GM12878 (cell line): ENCODE data around the gene TCF4. TPM values are rescaled to one million over a fixed set of nuclear protein-coding genes. Genes with fewer than 3 reads are reported as not detected.

ENCODE experiments used
- CHD4 ChIP-seq: fragments of 200-600 bp; sonication (generic); IDR thresholded peaks from 2 replicates; pipeline ENCODE4 v1.6.1; 2016; ENCODE audit warnings: mild to moderate bottlenecking
- E2F4 ChIP-seq: IDR thresholded peaks from 2 replicates; pipeline ENCODE4 v1.6.1; 2012; ENCODE audit warnings: low read depth, low read length, improper control_type of control experiment
- HCFC1 ChIP-seq: fragments of 150-350 bp; IDR thresholded peaks from 2 replicates; pipeline ENCODE4 v1.6.1; 2014; ENCODE audit warnings: low read length
- HSF1 ChIP-seq: fragments of 150-350 bp; IDR thresholded peaks from 2 replicates; pipeline ENCODE4 v1.6.1; 2014; ENCODE audit warnings: mild to moderate bottlenecking, low read depth, low read length
- IKZF2 ChIP-seq, 2 experiments: fragments of 450-650 bp; IDR thresholded peaks; 2 replicates each; pipeline ENCODE4 v1.6.1; 2017; ENCODE audit warnings: mild to moderate bottlenecking in 2 of 2, moderate library complexity in 2 of 2
- JUND ChIP-seq: IDR thresholded peaks from 2 replicates; pipeline ENCODE4 v1.6.1; 2012; ENCODE audit warnings: low read depth, mild to moderate bottlenecking, low read length, improper control_type of control experiment, moderate library complexity
- KLF5 ChIP-seq: fragments of 450-650 bp; IDR thresholded peaks from 2 replicates; pipeline ENCODE4 v1.6.1; 2014; ENCODE audit warnings: mild to moderate bottlenecking; ENCODE audit not compliant: partially characterized antibody
- NFXL1 ChIP-seq: fragments of 450-650 bp; IDR thresholded peaks from 2 replicates; pipeline ENCODE4 v1.6.1; 2017; ENCODE audit warnings: antibody characterized with exemption, mild to moderate bottlenecking, borderline replicate concordance
- PAX5 ChIP-seq: IDR thresholded peaks from 2 replicates; pipeline ENCODE4 v1.6.1; 2011; ENCODE audit warnings: low read depth, low read length, borderline replicate concordance
- POU2F2 ChIP-seq: IDR thresholded peaks from 3 replicates; pipeline ENCODE4 v1.6.1; 2011; ENCODE audit warnings: low read depth, mild to moderate bottlenecking, low read length, borderline replicate concordance
- SKIL ChIP-seq: fragments of 450-650 bp; IDR thresholded peaks from 2 replicates; pipeline ENCODE4 v1.6.1; 2017; ENCODE audit warnings: mild to moderate bottlenecking, low read depth, inconsistent platforms; ENCODE audit not compliant: poor library complexity, severe bottlenecking
- SP1 ChIP-seq: IDR thresholded peaks from one replicate; pipeline ENCODE4 v1.6.1; 2011; ENCODE audit warnings: low read depth, low read length
- ZNF274 ChIP-seq: IDR thresholded peaks from one replicate; pipeline ENCODE4 v1.8.0; 2011; ENCODE audit not compliant: insufficient read length, insufficient read depth
- ZNF592 ChIP-seq: fragments of 450-650 bp; IDR thresholded peaks from 2 replicates; pipeline ENCODE4 v1.6.1; 2017; ENCODE audit warnings: mild to moderate bottlenecking, moderate library complexity
- polyA plus RNA-seq, 11 experiments: library from polyadenylated mRNA; depleted of rRNA in 4 of 11; unstranded in 6 of 11; stranded (reverse) in 5 of 11; fragments of >200 nt; fragmentation: Nextera tagmentation in 4 of 11; fragmentation: Illumina TruSeq in 1 of 11; extraction: Ambion mirVana in 4 of 11; extraction: Trizol in 1 of 11; gene quantifications; 1 replicate in 1 of 11; 2 replicates in 10 of 11; pipeline versions ENCODE4 v1.2.1 to v1.2.3, GENCODE V29; 2011 to 2016; ENCODE audit warnings: inconsistent platforms in 2 of 11, missing spikeins in 2 of 11, low read depth in 1 of 11
- total RNA-seq, 4 experiments: library from RNA; depleted of rRNA in 3 of 4; stranded (reverse); fragments of >200 nt in 3 of 4; fragmentation: Illumina TruSeq in 1 of 4; extraction: Trizol in 1 of 4; gene quantifications; 2 replicates each; pipeline versions ENCODE4 v1.2.1 to v1.2.3, GENCODE V29; 2013 to 2021
- TF ChIP-seq, protein P1 (sequence below): IDR thresholded peaks from 2 replicates; pipeline ENCODE4 v1.6.1; 2012; ENCODE audit warnings: mild to moderate bottlenecking, low read depth, low read length

TCF4 gene
- total and polyA plus RNA-seq, 10 of the 15 experiments (the other 5 are each of a cell fraction or from before 2014, with no cell fraction given), result 15.2 to 94.0 (median 31.5) TPM

- TF ChIP-seq E2F4 (no peak), CHD4 (no peak), ZNF274 (no peak), PAX5 (peak; percentile 78; the same call in 1 of the 2 replicates), HCFC1 (no peak), KLF5 (peak; percentile 49), NFXL1 (no peak), SKIL (peak; percentile 98), ZNF592 (0 out of 2 replicates have a peak, but pooled peaks have one; percentile 52), SP1 (peak; percentile 54), HSF1 (no peak), JUND (no peak), POU2F2 (0 out of 3 replicates have a peak, but pooled peaks have one; percentile 30), IKZF2 (IDR thresholded peaks at IDR 0.05) (peak; percentile 98 to 99)
- TF ChIP-seq, protein P1, sequence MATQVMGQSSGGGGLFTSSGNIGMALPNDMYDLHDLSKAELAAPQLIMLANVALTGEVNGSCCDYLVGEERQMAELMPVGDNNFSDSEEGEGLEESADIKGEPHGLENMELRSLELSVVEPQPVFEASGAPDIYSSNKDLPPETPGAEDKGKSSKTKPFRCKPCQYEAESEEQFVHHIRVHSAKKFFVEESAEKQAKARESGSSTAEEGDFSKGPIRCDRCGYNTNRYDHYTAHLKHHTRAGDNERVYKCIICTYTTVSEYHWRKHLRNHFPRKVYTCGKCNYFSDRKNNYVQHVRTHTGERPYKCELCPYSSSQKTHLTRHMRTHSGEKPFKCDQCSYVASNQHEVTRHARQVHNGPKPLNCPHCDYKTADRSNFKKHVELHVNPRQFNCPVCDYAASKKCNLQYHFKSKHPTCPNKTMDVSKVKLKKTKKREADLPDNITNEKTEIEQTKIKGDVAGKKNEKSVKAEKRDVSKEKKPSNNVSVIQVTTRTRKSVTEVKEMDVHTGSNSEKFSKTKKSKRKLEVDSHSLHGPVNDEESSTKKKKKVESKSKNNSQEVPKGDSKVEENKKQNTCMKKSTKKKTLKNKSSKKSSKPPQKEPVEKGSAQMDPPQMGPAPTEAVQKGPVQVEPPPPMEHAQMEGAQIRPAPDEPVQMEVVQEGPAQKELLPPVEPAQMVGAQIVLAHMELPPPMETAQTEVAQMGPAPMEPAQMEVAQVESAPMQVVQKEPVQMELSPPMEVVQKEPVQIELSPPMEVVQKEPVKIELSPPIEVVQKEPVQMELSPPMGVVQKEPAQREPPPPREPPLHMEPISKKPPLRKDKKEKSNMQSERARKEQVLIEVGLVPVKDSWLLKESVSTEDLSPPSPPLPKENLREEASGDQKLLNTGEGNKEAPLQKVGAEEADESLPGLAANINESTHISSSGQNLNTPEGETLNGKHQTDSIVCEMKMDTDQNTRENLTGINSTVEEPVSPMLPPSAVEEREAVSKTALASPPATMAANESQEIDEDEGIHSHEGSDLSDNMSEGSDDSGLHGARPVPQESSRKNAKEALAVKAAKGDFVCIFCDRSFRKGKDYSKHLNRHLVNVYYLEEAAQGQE, result peak; percentile 70
Measured at GRCh38 chr18:55268151-55268601, 319.8 kb downstream of the TCF4 start (continued).
